Stimulated activated CD8-positive, alpha-beta memory T cell treated with anti-CD3 and anti-CD28 coated beads, Interleukin-15, amount 100 ng/mL, for 24 hours (primary cell): ENCODE results near the gene TRIO.

ENCODE experiments used
- DNase-seq: peaks from one replicate; pipeline ENCODE4 v3.0.0-alpha.2; 2020; ENCODE audit warnings: low read depth

The TRIO gene

GRCh38 chr5:14460844-14461398 is 317.8 kb downstream of the TRIO start:
- no peak for DNase-seq

DNA sequence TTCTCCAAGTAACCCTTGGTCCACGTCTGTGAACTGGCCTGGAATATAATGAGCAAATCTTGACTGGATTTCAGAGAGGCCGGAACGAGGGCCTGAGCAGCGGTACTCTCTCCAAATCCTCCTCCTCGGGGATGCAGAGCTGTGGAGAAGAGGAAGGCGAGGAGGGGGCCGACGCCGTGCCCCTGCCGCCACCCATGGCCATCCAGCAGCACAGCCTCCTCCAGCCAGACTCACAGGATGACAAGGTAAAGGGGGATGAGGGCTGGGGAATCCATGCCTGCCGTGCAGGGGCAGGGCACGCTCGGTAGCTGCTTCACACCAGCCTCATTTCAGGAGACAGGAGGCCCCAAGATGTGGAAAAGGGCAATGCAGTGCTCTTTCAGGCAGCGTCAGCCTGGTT is 319.5 kb downstream of the TRIO start:
- DNase-seq = no peak

DNA sequence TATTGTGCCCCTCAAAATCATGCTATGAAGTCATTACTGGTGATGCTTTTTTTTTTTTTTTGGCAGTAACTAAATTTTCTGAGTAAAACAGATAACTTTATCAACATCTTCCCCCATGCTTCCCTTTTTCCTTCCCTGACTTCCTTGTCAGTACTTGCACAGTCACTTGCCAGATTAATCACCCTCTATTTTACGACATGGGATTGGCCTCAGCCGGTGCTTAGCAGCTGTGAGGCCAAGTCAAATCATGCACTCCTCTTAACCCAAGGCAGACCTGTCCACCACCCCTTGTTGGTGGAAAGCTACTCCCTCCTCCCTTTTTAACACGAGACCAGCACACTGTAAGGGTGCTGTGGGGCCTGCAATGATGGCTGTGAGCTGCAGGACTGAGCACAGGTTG is 320.5 kb downstream of the TRIO start:
- no peak for DNase-seq

- no peak for DNase-seq
These were observed 321.0 kb downstream of the TRIO start for GRCh38 chr5:14464096-14464495.

- DNase-seq = no peak
These were observed 321.5 kb downstream of the TRIO start for GRCh38 chr5:14464671-14465070.

DNA sequence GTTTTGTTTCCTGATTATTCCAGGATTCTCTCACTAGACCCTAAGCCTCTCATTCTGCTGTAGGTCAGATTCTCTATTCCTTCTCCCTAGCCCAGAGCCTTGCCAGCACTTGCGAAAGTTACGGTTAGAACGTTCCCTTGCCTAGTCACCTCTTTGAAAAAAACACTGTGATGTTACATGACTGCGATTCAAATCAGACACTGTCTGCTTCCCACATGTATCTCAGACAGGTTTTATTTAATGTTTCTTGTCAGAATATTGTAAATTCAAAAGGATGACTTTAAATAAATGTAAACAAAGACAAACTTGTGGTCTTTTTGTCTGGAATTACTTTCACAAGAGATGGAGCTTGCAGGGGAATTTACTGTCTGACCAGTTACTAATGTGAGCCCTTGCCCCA is 322.0 kb downstream of the TRIO start:
- no peak for DNase-seq

GRCh38 chr5:14465776-14466175 is 322.6 kb downstream of the TRIO start:
- no peak for DNase-seq

- no peak for DNase-seq
These were observed 324.1 kb downstream of the TRIO start for GRCh38 chr5:14467251-14467650.

- no peak for DNase-seq
These were observed 324.7 kb downstream of the TRIO start for GRCh38 chr5:14467886-14468285.

- DNase-seq = no peak
These were observed 326.6 kb downstream of the TRIO start for GRCh38 chr5:14469551-14470377.

- DNase-seq = no peak
These were observed 328.4 kb downstream of the TRIO start for GRCh38 chr5:14471507-14471906.

DNA sequence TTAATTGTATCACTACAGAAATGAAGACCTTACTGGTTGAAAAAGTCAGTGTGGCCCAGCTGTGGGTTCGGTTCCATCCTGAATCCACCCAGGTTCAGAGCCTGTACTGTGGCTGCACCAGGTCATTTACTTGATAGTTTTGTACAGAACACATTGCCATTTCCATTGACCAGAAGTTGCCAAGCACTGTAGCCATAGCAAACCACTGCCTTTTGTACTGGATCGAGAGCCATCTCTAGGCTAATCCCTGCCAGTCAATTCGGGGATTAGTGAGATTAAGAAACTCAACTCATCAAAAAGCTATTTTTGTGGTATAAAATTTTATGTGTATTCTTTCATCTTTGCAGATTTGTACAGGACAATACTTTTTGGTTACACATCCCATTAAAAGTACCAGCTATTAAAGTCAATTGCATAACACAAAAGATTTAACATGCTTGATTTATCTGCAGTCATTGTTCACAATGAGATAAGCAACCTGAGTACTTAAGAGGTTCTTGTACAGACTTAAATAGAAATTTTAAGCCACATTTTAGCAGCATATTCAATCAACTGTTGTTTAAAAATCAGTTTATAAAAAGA is 329.9 kb downstream of the TRIO start:
- DNase-seq = no peak

GRCh38 chr5:14475045-14475444 is 331.9 kb downstream of the TRIO start:
- no peak for DNase-seq

- no peak for DNase-seq
These were observed 333.8 kb downstream of the TRIO start for GRCh38 chr5:14476786-14477435.

DNA sequence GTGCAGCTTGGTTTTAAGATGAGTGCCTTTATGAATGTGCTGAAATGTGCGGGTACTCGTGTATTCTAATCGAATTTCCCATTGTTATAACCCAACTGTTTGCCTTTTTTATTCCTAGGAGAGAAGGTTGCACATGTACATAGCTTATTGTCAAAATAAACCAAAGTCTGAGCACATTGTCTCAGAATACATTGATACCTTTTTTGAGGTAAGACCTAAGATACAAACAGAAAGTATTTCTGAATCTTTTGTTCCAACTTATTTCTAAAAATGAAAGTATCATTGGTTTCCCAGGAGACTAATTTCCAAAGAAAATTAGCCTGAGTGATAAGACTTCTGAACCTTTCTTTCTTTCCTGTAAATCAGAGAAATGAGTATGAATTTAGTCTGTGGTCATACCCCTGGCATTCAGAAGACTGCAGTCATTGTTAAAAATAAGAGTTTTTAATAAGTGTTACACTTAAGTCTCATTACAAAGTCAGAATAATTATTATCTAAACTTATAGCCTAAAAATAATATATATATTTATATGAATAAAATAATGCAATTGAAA is 336.1 kb downstream of the TRIO start:
- DNase-seq = no peak

GRCh38 chr5:14481349-14481748 is 338.2 kb downstream of the TRIO start:
- no peak for DNase-seq

DNA sequence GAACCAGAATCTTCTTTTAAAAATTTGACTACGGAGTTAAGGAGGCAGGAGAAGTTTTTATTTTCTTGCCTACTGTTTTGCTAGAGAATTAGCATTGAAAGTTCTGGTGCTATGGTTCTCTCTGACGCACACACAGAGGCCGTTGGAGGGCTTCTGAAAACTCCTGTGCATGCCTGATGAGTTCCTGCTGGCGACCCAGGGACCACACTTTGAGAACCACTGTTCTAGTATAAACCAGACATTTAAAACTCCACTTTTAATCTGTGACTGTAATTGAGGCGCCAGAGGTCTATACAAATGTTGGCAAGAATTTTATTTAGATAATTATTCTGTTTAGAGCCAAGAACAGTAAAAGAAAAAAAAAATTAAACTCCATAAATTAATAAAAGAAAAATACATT is 338.9 kb downstream of the TRIO start:
- no peak for DNase-seq

DNA sequence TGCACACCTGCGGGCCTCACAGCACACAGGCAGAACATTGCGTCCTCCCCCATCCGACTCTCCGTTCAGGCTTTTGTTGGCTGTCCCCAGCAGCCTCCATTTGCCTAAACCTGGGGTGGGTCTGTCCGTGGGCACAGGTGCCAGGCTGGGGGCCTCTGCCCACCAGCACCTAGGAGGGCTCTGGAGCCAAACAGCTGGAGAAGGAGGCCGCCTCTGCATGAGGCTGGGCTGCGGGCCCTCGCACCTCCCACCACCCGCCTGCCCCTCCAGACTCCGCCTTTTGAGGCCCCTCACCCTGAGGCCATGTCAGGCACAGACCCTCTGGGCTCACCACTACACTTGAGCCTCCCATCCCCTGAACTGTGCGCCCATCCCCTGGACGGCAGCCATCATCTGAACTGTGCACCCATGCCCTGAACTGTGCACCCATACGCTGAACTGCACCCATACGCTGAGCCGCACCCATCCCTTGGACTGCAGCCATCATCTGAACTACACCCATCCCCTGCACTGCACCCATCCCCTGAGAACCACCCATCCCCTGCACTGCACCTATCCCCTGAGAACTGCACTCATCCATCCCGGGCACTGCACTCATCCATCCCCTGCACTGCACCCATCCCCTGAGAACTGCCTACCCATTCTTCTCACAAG is 340.5 kb downstream of the TRIO start:
- DNase-seq = no peak

- DNase-seq = no peak
These were observed 343.3 kb downstream of the TRIO start for GRCh38 chr5:14486486-14486885.

DNA sequence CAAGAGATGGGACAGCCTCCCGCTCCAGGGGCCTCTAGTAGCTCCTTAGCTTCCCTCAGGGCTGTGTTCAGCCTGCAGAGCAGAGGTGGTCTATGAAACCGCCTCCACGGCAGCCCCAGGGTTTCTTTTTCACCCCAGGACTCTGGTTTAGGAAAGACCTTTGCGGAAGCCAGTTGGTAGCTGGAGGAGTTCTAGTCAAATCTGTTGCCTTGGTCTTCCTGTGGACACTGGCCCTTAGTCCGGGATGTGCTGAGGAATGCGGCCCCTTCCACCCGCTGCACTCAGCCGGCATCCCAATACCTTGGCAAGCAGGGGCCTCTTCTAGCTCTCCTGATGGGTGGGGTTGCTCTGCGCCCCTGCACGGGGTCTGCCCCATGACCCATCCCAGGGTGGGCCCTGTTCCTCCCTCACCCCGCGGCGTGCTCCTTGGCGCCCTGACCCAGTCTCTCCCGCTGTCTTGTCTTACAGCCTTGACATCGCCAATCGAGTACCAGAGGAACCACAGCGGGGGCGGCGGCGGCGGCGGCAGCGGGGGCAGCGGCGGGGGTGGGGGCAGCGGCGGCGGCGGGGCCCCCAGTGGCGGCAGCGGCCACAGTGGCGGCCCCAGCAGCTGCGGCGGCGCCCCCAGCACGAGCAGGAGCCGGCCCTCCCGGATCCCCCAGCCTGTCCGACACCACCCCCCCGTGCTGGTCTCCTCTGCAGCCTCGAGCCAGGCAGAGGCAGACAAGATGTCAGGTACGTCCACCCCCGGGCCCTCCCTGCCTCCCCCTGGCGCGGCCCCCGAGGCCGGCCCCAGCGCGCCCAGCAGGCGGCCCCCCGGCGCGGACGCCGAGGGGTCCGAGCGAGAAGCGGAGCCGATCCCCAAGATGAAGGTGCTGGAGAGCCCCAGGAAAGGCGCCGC is 344.1 kb downstream of the TRIO start:
- no peak for DNase-seq

DNA sequence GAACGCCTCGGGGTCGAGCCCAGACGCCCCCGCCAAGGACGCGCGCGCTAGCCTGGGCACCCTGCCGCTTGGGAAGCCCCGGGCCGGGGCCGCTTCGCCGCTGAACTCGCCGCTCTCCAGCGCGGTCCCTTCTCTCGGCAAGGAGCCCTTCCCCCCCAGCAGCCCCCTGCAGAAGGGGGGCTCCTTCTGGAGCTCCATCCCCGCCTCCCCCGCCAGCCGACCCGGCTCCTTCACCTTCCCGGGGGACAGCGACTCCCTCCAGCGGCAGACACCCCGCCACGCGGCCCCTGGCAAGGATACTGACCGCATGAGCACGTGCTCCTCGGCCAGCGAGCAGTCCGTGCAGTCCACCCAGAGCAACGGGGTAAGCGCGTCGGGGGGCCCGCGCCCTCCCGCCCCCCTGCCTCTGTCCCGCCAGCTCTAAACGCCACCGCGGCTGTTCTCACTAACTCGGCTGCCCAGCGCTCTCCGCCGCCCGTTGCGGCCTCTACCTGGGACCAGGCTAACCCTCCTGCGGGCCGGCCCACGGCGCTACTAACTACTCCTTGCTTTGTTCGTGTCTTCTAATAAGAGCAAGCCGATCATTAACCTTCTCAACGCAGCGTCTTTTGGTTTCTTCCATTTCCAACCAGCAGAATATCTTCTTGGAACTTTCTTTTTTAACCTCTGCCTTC is 344.9 kb downstream of the TRIO start:
- no peak for DNase-seq
